HepG2 (cell line): ENCODE measurements around the gene CACNA2D1. TPM values are rescaled to one million over a fixed set of nuclear protein-coding genes. Genes with fewer than 3 reads are reported as not detected.

Experiments
- ATAC-seq: fragments of 200-7000 bp; cut with Tn5 transposase; 3 replicates; pipeline ENCODE4 v1.9.1; 2020; ENCODE audit warnings: mild to moderate bottlenecking, moderate library complexity
- BruUV-seq: library from RNA; stranded (reverse); fragments of 400-500 nt; replicated peaks from 2 replicates; lab custom pipeline; 2021; lab: Mats Ljungman, UMichigan
- CTCF ChIA-PET: fragments of 300-600 bp; formaldehyde crosslinking; extraction: SDS; loops from one replicate; lab custom pipeline; 2021; ENCODE audit warnings: low total read pairs, inconsistent platforms, low intra/inter-chr PET ratio; lab: Yijun Ruan, JAX
- POLR2A ChIA-PET: fragments of 350-600 bp; sonication (Branson Sonifier 250); formaldehyde crosslinking; loops from one replicate; lab custom pipeline; 2020; ENCODE audit warnings: antibody characterized with exemption, inconsistent platforms; lab: Yijun Ruan, JAX
- DNase-seq: peaks from one replicate; pipeline ENCODE4 v3.0.0-alpha.2; 2015; ENCODE audit warnings: low spot score
- FAIRE-seq: peaks from 3 replicates; lab custom pipeline; 2011; peaks lifted over from hg19 to GRCh38; lab: Jason Lieb, UNC
- H2AFZ ChIP-seq: one replicate; pipeline ENCODE4 v1.6.1; 2011; ENCODE audit warnings: low read length, inconsistent platforms
- H3K27ac ChIP-seq: fragments of 300-600 bp; 3 replicates; pipeline ENCODE4 v1.8.0; 2011; ENCODE audit warnings: mixed run types, mild to moderate bottlenecking, mixed read lengths, low read length, inconsistent platforms; ENCODE audit not compliant: insufficient read depth; ENCODE audit errors: extremely low read length
- H3K27me3 ChIP-seq, 2 experiments: fragments of 200-600 bp in 1 of 2; 2 replicates in 1 of 2; 3 replicates in 1 of 2; pipeline versions ENCODE4 v1.6.0 to v1.8.0; 2011; ENCODE audit warnings: low read length in 2 of 2, mild to moderate bottlenecking in 2 of 2, moderate library complexity in 2 of 2, inconsistent platforms in 1 of 2; ENCODE audit not compliant: insufficient read depth in 2 of 2, control insufficient read depth in 1 of 2
- H3K36me3 ChIP-seq, 2 experiments: fragments of 200-600 bp in 1 of 2; replicated peaks in 1 of 2; 2 replicates in 1 of 2; 3 replicates in 1 of 2; pipeline versions ENCODE4 v1.5.1 to v1.8.0; 2011; ENCODE audit warnings: low read length in 2 of 2, inconsistent platforms in 1 of 2; ENCODE audit not compliant: insufficient read depth in 2 of 2, control insufficient read depth in 1 of 2
- H3K4me1 ChIP-seq: 2 replicates; pipeline ENCODE4 v1.5.1; 2012; ENCODE audit warnings: low read length, inconsistent platforms; ENCODE audit not compliant: insufficient read depth
- H3K4me2 ChIP-seq: 2 replicates; pipeline ENCODE4 v1.6.0; 2011; ENCODE audit warnings: low read depth, low read length, inconsistent platforms
- H3K4me3 ChIP-seq, 3 experiments: fragments of 200-600 bp in 1 of 3; sonication (generic), shearing (Covaris generic) in 1 of 3; replicated peaks in 1 of 3; 2 replicates each; pipeline ENCODE4 v1.5.1; 2011 to 2016; ENCODE audit warnings: low read length in 3 of 3, inconsistent platforms in 2 of 3, low read depth in 2 of 3, mild to moderate bottlenecking in 2 of 3, control low read depth in 1 of 3, mixed read lengths in 1 of 3; ENCODE audit not compliant: insufficient read depth in 1 of 3
- H3K79me2 ChIP-seq: one replicate; pipeline ENCODE4 v1.6.1; 2011; ENCODE audit warnings: low read length, inconsistent platforms; ENCODE audit not compliant: insufficient read depth
- H3K9ac ChIP-seq: 2 replicates; pipeline ENCODE4 v1.6.0; 2011; ENCODE audit warnings: mild to moderate bottlenecking, low read depth, low read length, inconsistent platforms; ENCODE audit not compliant: insufficient read depth
- H3K9me3 ChIP-seq: 2 replicates; pipeline ENCODE4 v1.5.1; 2012; ENCODE audit warnings: mild to moderate bottlenecking, low read length
- H4K20me1 ChIP-seq: 2 replicates; pipeline ENCODE4 v1.6.0; 2011; ENCODE audit warnings: inconsistent platforms, mild to moderate bottlenecking, low read length, moderate library complexity; ENCODE audit not compliant: insufficient read depth
- BHLHE40 ChIP-seq: IDR thresholded peaks from 2 replicates; pipeline ENCODE4 v1.6.1; 2011; ENCODE audit warnings: low read length, improper control_type of control experiment
- DNMT1 ChIP-seq: sonication (generic); formaldehyde crosslinking; IDR thresholded peaks from 2 replicates; pipeline ENCODE4 v1.5.1; 2020; ENCODE audit warnings: mild to moderate bottlenecking, missing genetic modification reagents
- TCF7L2 ChIP-seq: IDR thresholded peaks from 2 replicates; pipeline ENCODE4 v1.6.1; 2011; ENCODE audit warnings: mild to moderate bottlenecking, low read depth, low read length, moderate library complexity
- ZNF20 ChIP-seq: sonication (generic); formaldehyde crosslinking; IDR thresholded peaks from 2 replicates; pipeline ENCODE4 v1.4.0; 2020; ENCODE audit warnings: mild to moderate bottlenecking, moderate library complexity, missing genetic modification reagents
- ZNF564 ChIP-seq: sonication (generic); formaldehyde crosslinking; IDR thresholded peaks from 2 replicates; pipeline ENCODE4 v1.8.1; 2023; ENCODE audit warnings: mild to moderate bottlenecking, missing genetic modification reagents
- ZNF616 ChIP-seq: sonication (generic); formaldehyde crosslinking; IDR thresholded peaks from 2 replicates; pipeline ENCODE4 v1.5.0; 2020; ENCODE audit warnings: low read depth, mild to moderate bottlenecking, missing genetic modification reagents
- ZNF790 ChIP-seq: sonication (generic); formaldehyde crosslinking; IDR thresholded peaks from 2 replicates; pipeline ENCODE4 v1.8.0; 2022; ENCODE audit warnings: missing genetic modification reagents, mild to moderate bottlenecking, borderline replicate concordance
- ZSCAN29 ChIP-seq: sonication (generic); formaldehyde crosslinking; conservative IDR thresholded peaks from 2 replicates; pipeline ENCODE4 v1.4.0; 2020; ENCODE audit warnings: mild to moderate bottlenecking, missing genetic modification reagents
- WGBS: methylation state at CpG from one replicate; pipeline ENCODE4 v1.1.6; 2017; ENCODE audit warnings: low lambda C conversion rate; 5-methylcytosine and 5-hydroxymethylcytosine counted together
- in situ Hi-C: cut with HindIII; loops from 2 replicates; pipeline ENCODE4 v1.10.0; 2017; ENCODE audit warnings: low pct_unique_long_range_greater_than_20kb; ENCODE audit not compliant: extremely low pct_ligation_motif_present
- intact Hi-C: fragments of 100-400 bp; cut with micrococcal nuclease; formaldehyde crosslinking; loops from one replicate; pipeline ENCODE4 v1.10.0; 2022; ENCODE audit not compliant: unreplicated experiment
- polyA plus RNA-seq, 8 experiments: library from polyadenylated mRNA; depleted of rRNA in 3 of 8; stranded (reverse) in 7 of 8; unstranded in 1 of 8; fragments of >200 nt; fragmentation: Illumina TruSeq in 4 of 8; extraction: Trizol in 4 of 8; gene quantifications; 2 replicates each; pipeline versions ENCODE4 v1.2.1 to v1.2.3, GENCODE V29; 2011 to 2016; ENCODE audit warnings: low read depth in 4 of 8, missing spikeins in 1 of 8, mixed read lengths in 1 of 8; ENCODE audit not compliant: insufficient read depth in 1 of 8
- total RNA-seq, 5 experiments: library from RNA; depleted of rRNA; stranded (reverse); fragments of >200 nt; fragmentation: Illumina TruSeq; extraction: Trizol; gene quantifications; 2 replicates each; pipeline ENCODE4 v1.2.3, GENCODE V29; 2016; ENCODE audit warnings: low read depth in 1 of 5
- TF ChIP-seq, protein P1 (sequence below): sonication (generic); formaldehyde crosslinking; IDR thresholded peaks from 2 replicates; pipeline ENCODE4 v1.8.0; 2022; ENCODE audit warnings: mild to moderate bottlenecking, missing genetic modification reagents, borderline replicate concordance
- TF ChIP-seq, protein P2 (sequence below): IDR thresholded peaks from 2 replicates; pipeline ENCODE4 v1.6.1; 2012; ENCODE audit warnings: inconsistent platforms
- TF ChIP-seq, protein P3 (sequence below): sonication (generic); formaldehyde crosslinking; IDR thresholded peaks from 2 replicates; pipeline ENCODE4 v1.4.0; 2020; ENCODE audit warnings: missing genetic modification reagents
- TF ChIP-seq, protein P4 (sequence below): sonication (generic); formaldehyde crosslinking; IDR thresholded peaks from 2 replicates; pipeline ENCODE4 v1.4.0; 2020; ENCODE audit warnings: mild to moderate bottlenecking, low read depth, missing genetic modification reagents
- TF ChIP-seq, protein P5 (sequence below): sonication (generic); formaldehyde crosslinking; IDR thresholded peaks from 2 replicates; pipeline ENCODE4 v1.4.0; 2020; ENCODE audit warnings: mild to moderate bottlenecking, missing genetic modification reagents
- TF ChIP-seq, protein P6 (sequence below): sonication (generic); formaldehyde crosslinking; IDR thresholded peaks from 2 replicates; pipeline ENCODE4 v1.8.1; 2023; ENCODE audit warnings: mild to moderate bottlenecking, missing genetic modification reagents, borderline replicate concordance
- TF ChIP-seq, protein P7 (sequence below): sonication (generic); formaldehyde crosslinking; IDR thresholded peaks from 2 replicates; pipeline ENCODE4 v1.5.0; 2020; ENCODE audit warnings: mild to moderate bottlenecking, missing genetic modification reagents
- TF ChIP-seq, protein P8 (sequence below): sonication (generic); formaldehyde crosslinking; IDR thresholded peaks from 2 replicates; pipeline ENCODE4 v1.4.0; 2020; ENCODE audit warnings: missing genetic modification reagents

CACNA2D1 gene
- total and polyA plus RNA-seq, 2 of the 13 experiments (the other 11 are each of a cell fraction or from before 2014, with no cell fraction given): not detected

DNA sequence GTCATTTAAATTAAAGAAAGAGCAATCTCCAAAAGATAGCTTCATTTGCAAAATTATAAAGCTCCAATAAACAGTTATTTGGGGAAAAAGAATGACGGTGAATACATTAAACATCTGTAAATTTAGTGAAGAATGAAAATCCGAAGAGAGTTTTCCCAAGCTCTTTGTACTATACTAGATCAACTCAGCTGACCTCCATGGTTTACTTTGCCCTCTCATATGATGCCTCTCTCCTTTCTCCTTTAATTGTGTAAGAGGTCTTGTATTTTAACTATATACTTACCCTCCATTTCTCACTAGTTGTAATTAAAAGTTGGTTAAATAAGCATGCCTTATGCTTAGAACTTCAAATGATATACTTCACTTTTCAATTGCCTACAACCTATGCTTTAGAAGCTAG lies 125.8 kb downstream of the CACNA2D1 start:
- Histone ChIP-seq H3K27ac (no peak overlapping the region), H3K9me3 (no peaks in the 10 kb centered on the region), H3K4me1 (no peaks in the 10 kb centered on the region), H2AFZ (no peak overlapping the region), H3K36me3 (no peaks in the 10 kb centered on the region), H4K20me1 (no peaks in the 10 kb centered on the region), H3K27me3 (no peaks in the 10 kb centered on the region), H3K4me3 (no peak overlapping the region), H3K4me2 (no peak overlapping the region), H3K9ac (no peak overlapping the region), H3K79me2 (no peaks in the 10 kb centered on the region)
- BruUV-seq: no TSS peak
- FAIRE-seq (no peak), ATAC-seq (no peak), DNase-seq (no peak)
- ChIA-PET CTCF (no interaction called here), POLR2A (no interaction called here)
- WGBS: 1% methylated on average over 2 of the region's 2 CpGs
- in situ Hi-C loops (no loop called here), intact Hi-C loops (no loop called here)
- TF ChIP-seq, protein P1, sequence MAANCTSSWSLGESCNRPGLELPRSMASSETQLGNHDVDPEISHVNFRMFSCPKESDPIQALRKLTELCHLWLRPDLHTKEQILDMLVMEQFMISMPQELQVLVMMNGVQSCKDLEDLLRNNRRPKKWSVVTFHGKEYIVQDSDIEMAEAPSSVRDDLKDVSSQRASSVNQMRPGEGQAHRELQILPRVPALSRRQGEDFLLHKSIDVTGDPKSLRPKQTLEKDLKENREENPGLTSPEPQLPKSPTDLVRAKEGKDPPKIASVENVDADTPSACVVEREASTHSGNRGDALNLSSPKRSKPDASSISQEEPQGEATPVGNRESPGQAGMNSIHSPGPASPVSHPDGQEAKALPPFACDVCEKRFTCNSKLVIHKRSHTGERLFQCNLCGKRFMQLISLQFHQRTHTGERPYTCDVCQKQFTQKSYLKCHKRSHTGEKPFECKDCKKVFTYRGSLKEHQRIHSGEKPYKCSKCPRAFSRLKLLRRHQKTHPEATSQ (CRISPR knock-in tag): no peak
- TF ChIP-seq, protein P2, sequence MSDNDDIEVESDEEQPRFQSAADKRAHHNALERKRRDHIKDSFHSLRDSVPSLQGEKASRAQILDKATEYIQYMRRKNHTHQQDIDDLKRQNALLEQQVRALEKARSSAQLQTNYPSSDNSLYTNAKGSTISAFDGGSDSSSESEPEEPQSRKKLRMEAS: no peak
- TF ChIP-seq, protein P3, sequence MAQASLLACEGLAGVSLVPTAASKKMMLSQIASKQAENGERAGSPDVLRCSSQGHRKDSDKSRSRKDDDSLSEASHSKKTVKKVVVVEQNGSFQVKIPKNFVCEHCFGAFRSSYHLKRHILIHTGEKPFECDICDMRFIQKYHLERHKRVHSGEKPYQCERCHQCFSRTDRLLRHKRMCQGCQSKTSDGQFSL (CRISPR knock-in tag): no peak
- TF ChIP-seq ZNF616 (CRISPR knock-in tag) (no peak), ZNF20 (CRISPR knock-in tag) (no peak), ZNF564 (CRISPR knock-in tag) (no peak), TCF7L2 (no peak), ZNF790 (CRISPR knock-in tag) (no peak), DNMT1 (no peak), BHLHE40 (no peak), ZSCAN29 (no peak)
- TF ChIP-seq, protein P4, sequence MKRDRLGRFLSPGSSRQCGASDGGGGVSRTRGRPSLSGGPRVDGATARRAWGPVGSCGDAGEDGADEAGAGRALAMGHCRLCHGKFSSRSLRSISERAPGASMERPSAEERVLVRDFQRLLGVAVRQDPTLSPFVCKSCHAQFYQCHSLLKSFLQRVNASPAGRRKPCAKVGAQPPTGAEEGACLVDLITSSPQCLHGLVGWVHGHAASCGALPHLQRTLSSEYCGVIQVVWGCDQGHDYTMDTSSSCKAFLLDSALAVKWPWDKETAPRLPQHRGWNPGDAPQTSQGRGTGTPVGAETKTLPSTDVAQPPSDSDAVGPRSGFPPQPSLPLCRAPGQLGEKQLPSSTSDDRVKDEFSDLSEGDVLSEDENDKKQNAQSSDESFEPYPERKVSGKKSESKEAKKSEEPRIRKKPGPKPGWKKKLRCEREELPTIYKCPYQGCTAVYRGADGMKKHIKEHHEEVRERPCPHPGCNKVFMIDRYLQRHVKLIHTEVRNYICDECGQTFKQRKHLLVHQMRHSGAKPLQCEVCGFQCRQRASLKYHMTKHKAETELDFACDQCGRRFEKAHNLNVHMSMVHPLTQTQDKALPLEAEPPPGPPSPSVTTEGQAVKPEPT: no peak
- TF ChIP-seq, protein P5, sequence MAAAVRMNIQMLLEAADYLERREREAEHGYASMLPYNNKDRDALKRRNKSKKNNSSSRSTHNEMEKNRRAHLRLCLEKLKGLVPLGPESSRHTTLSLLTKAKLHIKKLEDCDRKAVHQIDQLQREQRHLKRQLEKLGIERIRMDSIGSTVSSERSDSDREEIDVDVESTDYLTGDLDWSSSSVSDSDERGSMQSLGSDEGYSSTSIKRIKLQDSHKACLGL: no peak
- TF ChIP-seq, protein P6, sequence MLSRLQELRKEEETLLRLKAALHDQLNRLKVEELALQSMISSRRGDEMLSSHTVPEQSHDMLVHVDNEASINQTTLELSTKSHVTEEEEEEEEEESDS: no peak
- TF ChIP-seq, protein P7, sequence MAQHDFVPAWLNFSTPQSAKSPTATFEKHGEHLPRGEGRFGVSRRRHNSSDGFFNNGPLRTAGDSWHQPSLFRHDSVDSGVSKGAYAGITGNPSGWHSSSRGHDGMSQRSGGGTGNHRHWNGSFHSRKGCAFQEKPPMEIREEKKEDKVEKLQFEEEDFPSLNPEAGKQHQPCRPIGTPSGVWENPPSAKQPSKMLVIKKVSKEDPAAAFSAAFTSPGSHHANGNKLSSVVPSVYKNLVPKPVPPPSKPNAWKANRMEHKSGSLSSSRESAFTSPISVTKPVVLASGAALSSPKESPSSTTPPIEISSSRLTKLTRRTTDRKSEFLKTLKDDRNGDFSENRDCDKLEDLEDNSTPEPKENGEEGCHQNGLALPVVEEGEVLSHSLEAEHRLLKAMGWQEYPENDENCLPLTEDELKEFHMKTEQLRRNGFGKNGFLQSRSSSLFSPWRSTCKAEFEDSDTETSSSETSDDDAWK (CRISPR knock-in tag): no peak
- TF ChIP-seq, protein P8, sequence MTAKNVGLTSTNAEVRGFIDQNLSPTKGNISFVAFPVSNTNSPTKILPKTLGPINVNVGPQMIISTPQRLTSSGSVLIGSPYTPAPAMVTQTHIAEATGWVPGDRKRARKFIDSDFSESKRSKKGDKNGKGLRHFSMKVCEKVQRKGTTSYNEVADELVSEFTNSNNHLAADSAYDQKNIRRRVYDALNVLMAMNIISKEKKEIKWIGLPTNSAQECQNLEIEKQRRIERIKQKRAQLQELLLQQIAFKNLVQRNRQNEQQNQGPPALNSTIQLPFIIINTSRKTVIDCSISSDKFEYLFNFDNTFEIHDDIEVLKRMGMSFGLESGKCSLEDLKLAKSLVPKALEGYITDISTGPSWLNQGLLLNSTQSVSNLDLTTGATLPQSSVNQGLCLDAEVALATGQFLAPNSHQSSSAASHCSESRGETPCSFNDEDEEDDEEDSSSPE (CRISPR knock-in tag): no peak
